ENCODE data around the gene KCNG1.
"Not testable (repeated sequence)": the region's sequence is repeated elsewhere in the genome, so short reads cannot be mapped to it uniquely, and the experiment has no call there.

KCNG1 gene

GRCh38 chr20:50982363-50982762 is 40.5 kb downstream of the KCNG1 start:
- DNase-seq (ENCODE audit: low read depth), result no peak

GRCh38 chr20:50981714-50982048 is 41.2 kb downstream of the KCNG1 start:
- DNase-seq (ENCODE audit: low read depth), result no peak

GRCh38 chr20:50980851-50981713 is 41.8 kb downstream of the KCNG1 start:
- no peak for DNase-seq (ENCODE audit: low read depth)

GRCh38 chr20:50980071-50980681 is 42.7 kb downstream of the KCNG1 start:
- DNase-seq (ENCODE audit: low read depth), result no peak

- DNase-seq (ENCODE audit: low read depth), result not testable (repeated sequence)
These were observed 44.4 kb downstream of the KCNG1 start for GRCh38 chr20:50978533-50978932.

- no peak for DNase-seq (ENCODE audit: low read depth)
These were observed 45.6 kb downstream of the KCNG1 start for GRCh38 chr20:50977066-50978021.

- no peak for DNase-seq (ENCODE audit: low read depth)
These were observed 47.1 kb downstream of the KCNG1 start for GRCh38 chr20:50975701-50976330.

- no peak for DNase-seq (ENCODE audit: low read depth)
These were observed 53.0 kb downstream of the KCNG1 start for GRCh38 chr20:50969912-50970311.

- DNase-seq (ENCODE audit: low read depth), result no peak
These were observed 53.5 kb downstream of the KCNG1 start for GRCh38 chr20:50969435-50969834.

GRCh38 chr20:50968289-50968688 is 54.6 kb downstream of the KCNG1 start:
- no peak for DNase-seq (ENCODE audit: low read depth)

- DNase-seq (ENCODE audit: low read depth), result no peak
These were observed 55.3 kb downstream of the KCNG1 start for GRCh38 chr20:50967586-50967985.

GRCh38 chr20:50959543-50960126 is 63.3 kb downstream of the KCNG1 start:
- no peak for DNase-seq (ENCODE audit: low read depth)

GRCh38 chr20:50958615-50959542 is 64.0 kb downstream of the KCNG1 start, which contains the start of gene MOCS3:
Gene MOCS3, plus strand, starts transcription at chr20:50958818. Its CDS starts 25 bp downstream, at chr20:50958843.
- peak; percentile 66 for DNase-seq (ENCODE audit: low read depth)

- DNase-seq (ENCODE audit: low read depth), result peak; percentile 74
These were observed 64.9 kb downstream of the KCNG1 start, which contains the start of gene DPM1 for GRCh38 chr20:50957798-50958614. Gene DPM1, minus strand, starts transcription at chr20:50958532. Its CDS starts 9 bp downstream, at chr20:50958523.

GRCh38 chr20:50957276-50957675 is 65.6 kb downstream of the KCNG1 start:
- DNase-seq (ENCODE audit: low read depth), result no peak

- no peak for DNase-seq (ENCODE audit: low read depth)
These were observed 69.1 kb downstream of the KCNG1 start for GRCh38 chr20:50953821-50954220.

All from stimulated activated CD8-positive, alpha-beta memory T cell treated with anti-CD3 and anti-CD28 coated beads, Interleukin-12 subunit alpha, Interleukin-12 subunit beta, amount 100 ng/mL, for 4 hours (primary cell).